BJ (cell line): ENCODE measurements around the gene HAUS8. TPM values are rescaled to one million over a fixed set of nuclear protein-coding genes. Genes with fewer than 3 reads are reported as not detected.
"Not testable (repeated sequence)": the region's sequence is repeated elsewhere in the genome, so short reads cannot be mapped to it uniquely, and the experiment has no call there.

ENCODE experiments used
- CTCF ChIA-PET: fragments of 350-600 bp; formaldehyde crosslinking; extraction: SDS; loops from one replicate; lab custom pipeline; 2021; ENCODE audit warnings: antibody characterized with exemption, inconsistent platforms; lab: Yijun Ruan, JAX
- POLR2A ChIA-PET: fragments of 300-600 bp; sonication (Branson Sonifier 250); formaldehyde crosslinking; extraction: SDS; loops from one replicate; lab custom pipeline; 2021; ENCODE audit warnings: antibody characterized with exemption; lab: Charles Lee
- DNase-seq: peaks from one replicate; pipeline ENCODE4 v3.0.0-alpha.2; 2011; ENCODE audit warnings: low read depth
- H3K27me3 ChIP-seq: 2 replicates; pipeline ENCODE4 v1.6.0; 2011; ENCODE audit warnings: low read length; ENCODE audit not compliant: control insufficient read depth, insufficient read depth
- H3K36me3 ChIP-seq: 2 replicates; pipeline ENCODE4 v1.5.1; 2011; ENCODE audit warnings: low read length; ENCODE audit not compliant: control insufficient read depth, insufficient read depth
- H3K4me3 ChIP-seq: 2 replicates; pipeline ENCODE4 v1.5.1; 2011; ENCODE audit warnings: low read depth, mild to moderate bottlenecking, control low read depth, low read length
- polyA plus RNA-seq: library from polyadenylated mRNA; depleted of rRNA; stranded (reverse); fragments of >200 nt; gene quantifications from 2 replicates; pipeline ENCODE4 v1.2.3, GENCODE V29; 2011
- TF ChIP-seq, protein P1 (sequence below): IDR thresholded peaks from 2 replicates; pipeline ENCODE4 v1.5.1; 2011; ENCODE audit warnings: low read depth, mild to moderate bottlenecking, control low read depth, inconsistent platforms, low read length, moderate library complexity; ENCODE audit not compliant: insufficient read depth

Gene HAUS8
- polyA plus RNA-seq, 1 experiment = 14.0 TPM

DNA sequence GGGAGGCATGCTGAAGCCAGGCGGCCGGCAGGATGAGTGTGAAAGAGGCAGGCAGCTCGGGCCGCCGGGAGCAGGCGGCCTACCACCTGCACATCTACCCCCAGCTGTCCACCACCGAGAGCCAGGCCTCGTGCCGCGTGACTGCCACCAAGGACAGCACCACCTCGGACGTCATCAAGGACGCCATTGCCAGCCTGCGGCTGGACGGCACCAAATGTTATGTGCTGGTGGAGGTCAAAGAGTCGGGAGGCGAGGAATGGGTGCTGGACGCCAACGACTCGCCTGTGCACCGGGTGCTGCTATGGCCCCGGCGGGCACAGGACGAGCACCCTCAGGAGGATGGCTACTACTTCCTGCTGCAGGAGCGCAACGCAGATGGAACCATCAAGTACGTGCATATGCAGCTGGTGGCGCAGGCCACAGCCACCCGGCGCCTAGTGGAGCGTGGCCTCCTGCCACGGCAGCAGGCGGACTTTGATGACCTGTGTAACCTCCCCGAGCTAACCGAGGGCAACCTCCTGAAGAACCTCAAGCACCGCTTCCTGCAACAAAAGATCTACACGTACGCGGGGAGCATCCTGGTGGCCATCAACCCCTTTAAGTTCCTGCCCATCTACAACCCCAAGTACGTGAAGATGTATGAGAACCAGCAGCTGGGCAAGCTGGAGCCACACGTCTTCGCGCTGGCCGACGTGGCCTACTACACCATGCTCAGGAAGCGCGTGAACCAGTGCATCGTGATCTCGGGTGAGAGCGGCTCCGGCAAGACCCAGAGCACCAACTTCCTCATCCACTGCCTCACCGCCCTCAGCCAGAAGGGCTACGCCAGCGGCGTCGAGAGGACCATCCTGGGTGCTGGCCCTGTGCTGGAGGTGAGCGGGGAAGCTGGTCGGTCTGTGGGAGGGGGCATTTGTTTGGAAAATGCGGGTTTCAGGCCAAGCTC, 26.7 kb upstream of the HAUS8 start:
- H3K4me3 ChIP-seq = no peak overlapping the region
- ChIA-PET CTCF (interaction anchor here (1.1 to 1.5 kb wide), 4 partner anchors 11 to 17 kb away, joined by 3 to 5 read pairs (median 4); no protein-coding TSS in a partner anchor), POLR2A (no interaction called here)
- peaks cover 19% of the 10 kb centered on the region for H3K36me3 ChIP-seq
- H3K27me3 ChIP-seq = no peaks in the 10 kb centered on the region
- DNase-seq = no peak
- TF ChIP-seq, protein P1, sequence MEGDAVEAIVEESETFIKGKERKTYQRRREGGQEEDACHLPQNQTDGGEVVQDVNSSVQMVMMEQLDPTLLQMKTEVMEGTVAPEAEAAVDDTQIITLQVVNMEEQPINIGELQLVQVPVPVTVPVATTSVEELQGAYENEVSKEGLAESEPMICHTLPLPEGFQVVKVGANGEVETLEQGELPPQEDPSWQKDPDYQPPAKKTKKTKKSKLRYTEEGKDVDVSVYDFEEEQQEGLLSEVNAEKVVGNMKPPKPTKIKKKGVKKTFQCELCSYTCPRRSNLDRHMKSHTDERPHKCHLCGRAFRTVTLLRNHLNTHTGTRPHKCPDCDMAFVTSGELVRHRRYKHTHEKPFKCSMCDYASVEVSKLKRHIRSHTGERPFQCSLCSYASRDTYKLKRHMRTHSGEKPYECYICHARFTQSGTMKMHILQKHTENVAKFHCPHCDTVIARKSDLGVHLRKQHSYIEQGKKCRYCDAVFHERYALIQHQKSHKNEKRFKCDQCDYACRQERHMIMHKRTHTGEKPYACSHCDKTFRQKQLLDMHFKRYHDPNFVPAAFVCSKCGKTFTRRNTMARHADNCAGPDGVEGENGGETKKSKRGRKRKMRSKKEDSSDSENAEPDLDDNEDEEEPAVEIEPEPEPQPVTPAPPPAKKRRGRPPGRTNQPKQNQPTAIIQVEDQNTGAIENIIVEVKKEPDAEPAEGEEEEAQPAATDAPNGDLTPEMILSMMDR = no peak

DNA sequence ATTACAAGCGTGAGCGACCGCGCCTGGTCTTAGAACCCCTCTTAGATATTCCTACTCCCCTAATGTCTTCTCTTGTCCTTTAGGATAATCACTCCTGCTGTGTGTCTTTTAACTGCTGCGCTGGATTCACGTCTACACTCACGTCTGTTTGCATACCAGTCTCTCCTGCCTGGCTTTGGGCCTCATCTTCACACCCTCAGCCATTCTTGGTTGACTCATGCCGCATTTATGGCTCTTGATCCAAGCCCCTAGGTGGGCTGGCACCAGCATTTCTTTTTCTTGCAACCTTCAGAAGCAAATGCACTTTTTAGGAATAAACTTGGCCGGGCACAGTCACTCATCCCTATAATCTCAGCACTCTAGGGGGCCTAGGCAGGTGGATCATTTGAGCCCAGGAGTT, 23.1 kb upstream of the HAUS8 start:
- TF ChIP-seq, protein P1 = no peak
- Histone ChIP-seq H3K27me3 (no peaks in the 10 kb centered on the region), H3K4me3 (no peak overlapping the region), H3K36me3 (peaks cover 14% of the 10 kb centered on the region)
- POLR2A ChIA-PET = no interaction called here
- DNase-seq = no peak
- CTCF ChIA-PET = no interaction called here

DNA sequence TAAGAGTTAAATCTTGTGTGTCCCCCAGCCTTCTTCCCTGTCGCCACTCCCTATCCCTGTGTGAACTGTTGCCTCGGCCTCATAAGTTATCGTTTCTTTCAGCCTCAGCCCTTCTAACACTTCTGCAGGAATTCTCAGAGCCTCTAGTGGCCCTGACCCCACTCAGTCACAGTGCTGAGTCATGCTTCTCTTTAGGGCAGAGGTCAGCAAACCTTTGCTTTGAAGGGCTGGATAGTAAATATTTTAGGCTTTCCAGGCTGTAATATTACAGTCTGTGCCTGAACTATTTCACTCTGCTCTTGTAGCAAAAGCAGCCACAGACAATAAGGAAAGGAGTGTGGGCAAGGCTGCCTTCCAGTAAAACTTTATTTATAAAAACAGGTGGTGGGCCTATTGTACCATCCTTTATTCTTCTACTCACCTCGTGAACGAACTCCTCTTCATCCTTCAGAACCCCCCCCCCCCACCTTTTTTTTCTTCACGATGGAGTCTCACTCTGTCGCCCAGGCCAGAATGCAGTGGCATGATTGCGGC, 22.4 kb upstream of the HAUS8 start:
- Histone ChIP-seq H3K36me3 (peaks cover 11% of the 10 kb centered on the region), H3K4me3 (no peak overlapping the region), H3K27me3 (no peaks in the 10 kb centered on the region)
- ChIA-PET POLR2A (no interaction called here), CTCF (interaction anchor here (0.6 to 1.0 kb wide), 2 partner anchors 10 to 178 kb away, joined by 3 read pairs; no protein-coding TSS in a partner anchor)
- no peak for DNase-seq
- TF ChIP-seq, protein P1 = no peak

DNA sequence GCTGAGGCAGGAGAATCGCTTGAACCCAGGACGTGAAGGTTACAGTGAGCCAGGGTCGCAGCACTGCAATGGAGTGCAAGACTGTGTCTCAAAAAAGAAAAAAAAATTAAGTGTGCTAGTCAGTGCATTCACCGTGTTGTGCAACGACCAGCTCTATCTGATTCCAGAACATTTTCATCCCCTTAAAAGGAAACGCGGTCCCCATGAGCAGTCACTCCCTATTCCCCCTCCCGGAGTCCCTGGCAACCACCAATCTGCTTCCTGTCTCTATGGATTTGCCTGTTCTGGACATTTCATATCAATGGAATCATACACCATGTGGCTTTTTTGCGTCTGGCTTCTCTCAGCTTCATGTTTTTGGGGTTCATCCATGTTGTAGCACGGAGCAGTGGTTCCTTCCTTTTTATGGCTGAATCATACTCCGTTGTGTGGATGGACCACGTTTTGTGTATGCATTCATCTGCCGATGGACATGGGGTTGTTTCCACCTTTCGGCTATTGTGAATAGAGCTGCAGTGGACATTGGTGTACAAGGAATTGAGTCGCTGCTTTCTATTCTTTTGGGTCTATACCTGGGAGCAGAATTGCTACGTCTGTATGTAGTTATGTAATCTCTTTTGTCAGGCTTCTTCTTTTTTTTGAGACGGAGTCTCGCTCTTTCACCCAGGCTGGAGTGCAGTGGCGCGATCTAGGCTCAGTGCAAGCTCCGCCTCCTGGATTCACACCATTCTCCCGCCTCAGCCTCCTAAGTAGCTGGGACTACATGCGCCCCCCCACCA, 20.1 kb upstream of the HAUS8 start:
- TF ChIP-seq, protein P1 = no peak
- CTCF ChIA-PET = no interaction called here
- DNase-seq = no peak

DNA sequence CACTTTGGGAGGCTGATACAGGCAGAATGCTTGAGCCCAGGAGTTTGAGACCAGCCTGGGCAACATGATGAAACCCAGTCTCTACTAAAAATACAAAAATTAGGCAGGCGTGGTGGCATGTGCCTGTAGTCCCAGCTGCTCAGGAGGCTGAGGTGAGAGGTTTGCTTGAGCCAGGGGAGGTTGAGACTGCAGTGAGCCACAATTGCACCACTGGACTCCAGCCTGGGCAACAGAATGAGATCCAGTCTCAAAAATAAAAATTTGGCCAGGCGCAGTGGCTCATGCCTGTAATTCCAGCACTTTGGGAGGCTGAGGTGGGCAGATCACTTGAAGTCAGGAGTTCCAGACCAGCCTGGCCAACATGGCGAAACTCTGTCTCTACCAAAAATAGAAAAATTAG, 19.4 kb upstream of the HAUS8 start:
- DNase-seq, H3K4me3 ChIP-seq, H3K36me3 ChIP-seq, H3K27me3 ChIP-seq, POLR2A ChIA-PET: not testable (repeated sequence)
- CTCF ChIA-PET = interaction anchor here (0.7 kb wide), 1 partner anchor 166 kb away, joined by 3 read pairs; no protein-coding TSS in a partner anchor

More for the DNA sequence above, 20.1 kb upstream of the HAUS8 start:
- no peak overlapping the region for H3K4me3 ChIP-seq
- POLR2A ChIA-PET = no interaction called here
- H3K36me3 ChIP-seq = 0 out of 2 replicates have a peak, but pooled peaks cover 1% of the 10 kb centered on the region
- no peaks in the 10 kb centered on the region for H3K27me3 ChIP-seq
